Thoracic aorta (tissue), 2 donors: ENCODE measurements around the gene MSI2. TPM values are rescaled to one million over a fixed set of nuclear protein-coding genes. Genes with fewer than 3 reads are reported as not detected.

ENCODE experiments used
- ATAC-seq: fragments of 150-250 bp; one replicate; pipeline ENCODE4 v1.8.0; 2017; ENCODE audit warnings: low read depth; ENCODE audit not compliant: insufficient number of reproducible peaks, low FRiP score
- DNase-seq: peaks from one replicate; pipeline ENCODE4 v3.0.0-alpha.2; 2020; ENCODE audit warnings: low spot score
- H3K27ac ChIP-seq, 2 donors: fragments of 200-600 bp; sonication (generic); 1 replicate in 1 of 2; 2 replicates in 1 of 2; pipeline ENCODE4 v1.5.1; 2016; ENCODE audit warnings: mild to moderate bottlenecking in 2 of 2, moderate library complexity in 2 of 2
- H3K27me3 ChIP-seq: fragments of 200-600 bp; sonication (generic); replicated peaks from 2 replicates; pipeline ENCODE4 v1.6.0; 2016; ENCODE audit warnings: mild to moderate bottlenecking; ENCODE audit not compliant: insufficient read depth
- H3K36me3 ChIP-seq: fragments of 200-600 bp; sonication (generic); one replicate; pipeline ENCODE4 v1.5.1; 2016
- H3K4me1 ChIP-seq, 2 donors: fragments of 200-600 bp; sonication (generic); 1 replicate in 1 of 2; 2 replicates in 1 of 2; pipeline versions ENCODE4 v1.5.1 to v1.6.0; 2016; ENCODE audit warnings: low read depth in 2 of 2, mild to moderate bottlenecking in 1 of 2; ENCODE audit not compliant: control insufficient read depth in 1 of 2
- H3K4me3 ChIP-seq: fragments of 200-600 bp; sonication (generic); 2 replicates; pipeline ENCODE4 v1.5.1; 2016; ENCODE audit warnings: mild to moderate bottlenecking
- H3K9me3 ChIP-seq: fragments of 200-600 bp; sonication (generic); 2 replicates; pipeline ENCODE4 v1.5.1; 2016
- total RNA-seq, 2 donors: library from RNA; depleted of rRNA; stranded (reverse); fragments of >200 nt; gene quantifications; one replicate each; pipeline versions ENCODE4 v1.1.0 to v1.2.3, GENCODE V29; 2016
- TF ChIP-seq, protein P1 (sequence below): fragments of 200-600 bp; sonication (generic); IDR thresholded peaks from one replicate; pipeline ENCODE4 v1.5.1; 2019; ENCODE audit warnings: antibody characterized with exemption

MSI2 gene
- total RNA-seq, 2 donors from 2014 or later = 32.1 to 46.2 TPM

DNA sequence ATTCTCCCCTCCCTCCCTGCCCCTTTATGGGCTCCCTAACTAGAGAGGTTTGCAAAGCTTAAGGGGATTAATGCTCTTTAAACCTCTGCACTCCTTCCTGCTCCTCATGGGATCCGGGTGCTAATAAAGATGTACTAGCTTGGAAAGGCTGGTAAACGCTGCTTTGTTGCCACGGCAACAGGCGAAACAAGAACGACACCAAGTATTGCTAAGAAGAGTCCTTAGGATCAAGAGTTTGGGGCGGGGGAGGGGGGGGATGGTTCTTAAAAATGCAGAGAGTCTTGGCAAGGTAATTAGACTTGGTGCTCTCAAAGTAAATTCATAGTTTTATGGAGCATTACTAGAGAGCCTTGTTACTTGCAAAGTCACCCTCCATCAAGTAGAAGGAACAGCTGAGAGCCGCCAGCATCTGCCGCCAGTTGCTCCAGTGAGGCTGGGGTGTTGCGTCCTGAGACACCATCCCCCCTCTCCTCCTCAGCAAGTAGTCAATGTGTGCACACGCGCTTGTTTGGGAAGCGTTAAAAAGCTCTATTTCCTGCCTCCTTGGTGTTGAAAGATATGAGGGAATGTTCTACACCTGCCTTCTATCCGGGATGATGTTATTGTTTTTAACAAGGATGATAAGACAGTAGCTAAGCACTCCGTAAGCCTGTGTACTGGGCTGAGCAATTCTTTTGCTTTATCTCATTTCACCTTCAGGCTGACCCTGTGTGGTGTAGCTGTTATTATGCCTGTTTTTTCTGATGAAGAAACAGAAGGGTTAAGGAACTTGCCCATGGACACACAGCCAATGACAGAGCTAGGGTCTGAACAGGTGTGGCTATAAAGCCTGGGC, 297.9 kb downstream of the MSI2 start:
- Histone ChIP-seq H3K27ac (no peak overlapping the region), H3K4me1 (peaks cover 3 to 52% of the 10 kb centered on the region in 2 donors), H3K9me3 (no peaks in the 10 kb centered on the region), H3K36me3 (no peaks in the 10 kb centered on the region), H3K4me3 (no peak overlapping the region), H3K27me3 (no peaks in the 10 kb centered on the region)
- ATAC-seq (no peak), DNase-seq (no peak)
- TF ChIP-seq, protein P1, sequence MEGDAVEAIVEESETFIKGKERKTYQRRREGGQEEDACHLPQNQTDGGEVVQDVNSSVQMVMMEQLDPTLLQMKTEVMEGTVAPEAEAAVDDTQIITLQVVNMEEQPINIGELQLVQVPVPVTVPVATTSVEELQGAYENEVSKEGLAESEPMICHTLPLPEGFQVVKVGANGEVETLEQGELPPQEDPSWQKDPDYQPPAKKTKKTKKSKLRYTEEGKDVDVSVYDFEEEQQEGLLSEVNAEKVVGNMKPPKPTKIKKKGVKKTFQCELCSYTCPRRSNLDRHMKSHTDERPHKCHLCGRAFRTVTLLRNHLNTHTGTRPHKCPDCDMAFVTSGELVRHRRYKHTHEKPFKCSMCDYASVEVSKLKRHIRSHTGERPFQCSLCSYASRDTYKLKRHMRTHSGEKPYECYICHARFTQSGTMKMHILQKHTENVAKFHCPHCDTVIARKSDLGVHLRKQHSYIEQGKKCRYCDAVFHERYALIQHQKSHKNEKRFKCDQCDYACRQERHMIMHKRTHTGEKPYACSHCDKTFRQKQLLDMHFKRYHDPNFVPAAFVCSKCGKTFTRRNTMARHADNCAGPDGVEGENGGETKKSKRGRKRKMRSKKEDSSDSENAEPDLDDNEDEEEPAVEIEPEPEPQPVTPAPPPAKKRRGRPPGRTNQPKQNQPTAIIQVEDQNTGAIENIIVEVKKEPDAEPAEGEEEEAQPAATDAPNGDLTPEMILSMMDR = no peak

DNA sequence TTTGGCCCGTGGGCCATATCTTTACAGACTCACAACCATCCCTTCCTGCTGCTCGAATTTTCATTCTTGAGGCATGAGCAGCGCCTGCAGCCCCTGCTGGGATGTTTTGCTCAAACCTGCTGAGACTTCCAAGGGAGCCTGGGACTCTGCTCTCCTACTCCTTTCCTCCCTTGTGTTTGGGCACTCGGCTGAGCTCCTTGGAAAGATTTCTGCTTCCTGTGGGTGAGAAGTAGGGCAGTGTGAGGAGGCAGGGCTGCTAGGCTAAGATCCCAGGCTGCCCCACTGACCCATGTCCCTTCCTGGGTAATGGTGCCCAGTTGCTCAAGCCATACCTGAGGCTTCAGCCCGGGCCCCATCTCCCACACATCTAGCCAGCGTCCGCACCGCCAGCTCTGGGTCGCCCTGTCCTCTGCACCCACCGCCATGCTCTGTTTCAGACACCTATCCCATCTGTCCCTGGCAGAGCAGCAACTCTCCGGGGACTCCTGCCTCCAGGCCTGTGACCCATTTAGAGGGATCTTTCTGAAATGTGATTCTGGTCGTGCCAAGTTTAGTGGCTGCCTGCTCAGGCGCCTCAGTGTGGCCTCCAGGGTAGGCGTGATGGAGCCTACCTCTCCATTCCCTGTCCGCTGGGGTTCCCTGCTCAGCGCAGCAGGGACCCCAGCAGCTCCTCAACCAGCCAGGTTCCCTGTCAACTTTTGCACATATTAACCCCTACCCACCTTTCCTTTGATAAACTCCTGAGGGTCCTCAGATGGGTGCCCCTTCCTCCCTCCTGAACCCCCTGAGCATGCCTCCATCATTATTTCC, 298.7 kb downstream of the MSI2 start:
- Histone ChIP-seq H3K9me3 (no peaks in the 10 kb centered on the region), H3K27me3 (no peaks in the 10 kb centered on the region), H3K4me3 (no peak overlapping the region), H3K4me1 (peaks cover 3 to 53% of the 10 kb centered on the region in 2 donors), H3K27ac (no peak overlapping the region), H3K36me3 (no peaks in the 10 kb centered on the region)
- DNase-seq = no peak
- TF ChIP-seq, protein P1 = no peak
- no peak for ATAC-seq

DNA sequence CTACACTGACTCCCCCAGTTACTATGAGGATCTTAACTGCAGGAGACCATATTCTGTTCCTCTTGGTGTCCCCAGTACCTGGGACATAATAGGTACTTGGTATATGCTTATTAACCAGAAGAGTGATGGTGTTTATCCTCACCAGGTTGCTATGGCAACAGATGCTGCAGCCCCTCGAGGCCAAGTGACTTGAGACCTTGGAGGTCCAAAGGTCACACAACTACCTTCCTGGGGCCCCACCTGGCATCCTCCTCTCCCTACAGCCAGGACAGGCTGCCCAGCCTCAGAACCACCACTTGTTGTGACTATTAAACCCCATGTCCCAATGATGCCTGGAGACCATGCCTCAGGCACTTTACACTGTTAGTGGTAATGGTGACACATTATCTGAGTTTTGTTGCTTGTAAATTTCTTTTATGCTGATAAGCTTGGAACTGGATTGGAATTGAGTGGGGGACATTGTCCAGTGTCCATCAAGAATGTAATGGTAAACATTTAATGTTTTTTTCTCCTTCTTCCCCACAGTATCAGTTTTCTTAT, 299.4 kb downstream of the MSI2 start:
- H3K4me1 ChIP-seq = peaks cover 3 to 53% of the 10 kb centered on the region in 2 donors
- DNase-seq (no peak), ATAC-seq (no peak)
- no peaks in the 10 kb centered on the region for H3K36me3 ChIP-seq
- H3K9me3 ChIP-seq = no peaks in the 10 kb centered on the region
- no peak overlapping the region for H3K4me3 ChIP-seq
- TF ChIP-seq, protein P1 = no peak
- no peaks in the 10 kb centered on the region for H3K27me3 ChIP-seq
- no peak overlapping the region for H3K27ac ChIP-seq

DNA sequence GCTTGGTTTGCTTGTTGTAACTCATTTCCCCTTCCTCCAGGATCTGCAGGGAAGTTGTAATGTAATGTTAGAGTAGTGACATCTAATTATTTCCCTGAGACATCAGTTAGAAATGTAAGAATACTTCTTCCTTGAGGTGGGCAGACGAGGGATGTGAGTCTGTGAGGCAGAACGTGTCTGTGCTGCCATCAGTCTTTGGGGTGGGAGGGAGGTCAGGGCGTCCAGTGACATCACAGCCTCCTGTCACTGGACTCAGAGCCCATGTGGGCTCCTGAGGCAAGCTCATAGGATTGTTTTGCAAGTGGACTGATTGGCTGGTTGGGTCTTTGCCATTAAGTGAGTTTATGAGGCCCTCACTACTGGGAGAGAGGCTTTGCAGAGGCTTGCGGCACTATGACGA, 300.0 kb downstream of the MSI2 start:
- H3K27me3 ChIP-seq = no peaks in the 10 kb centered on the region
- H3K36me3 ChIP-seq = no peaks in the 10 kb centered on the region
- H3K4me1 ChIP-seq = peaks cover 3 to 53% of the 10 kb centered on the region in 2 donors
- H3K9me3 ChIP-seq = no peaks in the 10 kb centered on the region
- DNase-seq (no peak), ATAC-seq (no peak)
- no peak overlapping the region for H3K27ac ChIP-seq
- TF ChIP-seq, protein P1 = no peak
- no peak overlapping the region for H3K4me3 ChIP-seq

DNA sequence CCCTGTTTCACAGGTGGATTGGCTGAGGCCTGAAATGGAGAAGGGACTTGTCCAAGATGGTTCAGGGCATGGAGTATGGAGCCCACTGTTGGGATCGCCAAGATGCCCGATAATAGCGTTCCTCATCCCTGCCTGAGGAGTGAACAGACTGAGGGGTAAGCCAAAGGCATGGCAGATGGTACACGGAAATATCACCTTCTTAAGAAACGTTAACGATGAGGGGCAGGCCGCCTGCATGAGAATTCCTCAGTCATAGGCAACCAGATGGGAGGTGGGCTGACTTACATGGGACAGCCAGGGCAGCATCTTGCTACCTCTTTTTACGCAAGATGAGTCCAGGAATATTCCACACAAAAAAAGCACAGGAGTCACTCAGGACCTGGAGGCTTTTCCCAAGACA, 300.7 kb downstream of the MSI2 start:
- Histone ChIP-seq H3K9me3 (no peaks in the 10 kb centered on the region), H3K27me3 (no peaks in the 10 kb centered on the region), H3K4me3 (no peak overlapping the region), H3K4me1 (peaks cover 3 to 47% of the 10 kb centered on the region in 2 donors), H3K36me3 (no peaks in the 10 kb centered on the region), H3K27ac (no peak overlapping the region)
- TF ChIP-seq, protein P1 = no peak
- ATAC-seq (no peak), DNase-seq (no peak)
